Sigmoid colon (tissue), 7 donors: ENCODE results near the gene ATRNL1. TPM values are rescaled to one million over a fixed set of nuclear protein-coding genes. Genes with fewer than 3 reads are reported as not detected.

Experiments
- DNase-seq: peaks from one replicate; pipeline ENCODE4 v3.0.0-alpha.2; 2019
- H3K27ac ChIP-seq, 4 donors: fragments of 200-600 bp; sonication (generic); one replicate each; pipeline ENCODE4 v1.5.1; 2016 to 2019; ENCODE audit warnings: mild to moderate bottlenecking in 1 of 4
- H3K27me3 ChIP-seq, 3 donors: fragments of 200-600 bp; sonication (generic); one replicate each; pipeline ENCODE4 v1.5.1; 2019; ENCODE audit warnings: mild to moderate bottlenecking in 1 of 3
- H3K36me3 ChIP-seq, 4 donors: fragments of 200-600 bp; sonication (generic); one replicate each; pipeline ENCODE4 v1.5.1; 2016 to 2019
- H3K4me1 ChIP-seq, 4 donors: fragments of 200-600 bp; sonication (generic); one replicate each; pipeline ENCODE4 v1.5.1; 2017 to 2019
- H3K4me3 ChIP-seq, 4 donors: fragments of 200-600 bp; sonication (generic); one replicate each; pipeline ENCODE4 v1.5.1; 2017 to 2019; ENCODE audit warnings: mild to moderate bottlenecking in 2 of 4, moderate library complexity in 1 of 4
- H3K9me3 ChIP-seq, 4 donors: fragments of 200-600 bp in 3 of 4; sonication (generic) in 3 of 4; one replicate each; pipeline versions ENCODE4 v1.5.1 to v1.6.1; 2013 to 2019
- EP300 ChIP-seq, 4 donors: sonication (generic); formaldehyde crosslinking; IDR thresholded peaks; one replicate each; pipeline ENCODE4 v1.6.1; 2017; ENCODE audit warnings: antibody characterized with exemption in 4 of 4
- POLR2A ChIP-seq, 2 donors: fragments of 450-650 bp; IDR thresholded peaks; one replicate each; pipeline ENCODE4 v1.6.1; 2016; ENCODE audit warnings: antibody characterized with exemption in 2 of 2, mild to moderate bottlenecking in 2 of 2, moderate library complexity in 2 of 2
- POLR2AphosphoS5 ChIP-seq, 4 donors: sonication (generic); formaldehyde crosslinking; IDR thresholded peaks; one replicate each; pipeline ENCODE4 v1.6.1; 2017; ENCODE audit warnings: antibody characterized with exemption in 4 of 4
- WGBS, 2 donors: extraction: QIAGEN DNeasy Blood & Tissue Kit; methylation state at CpG; one replicate each; pipeline ENCODE4 v1.1.7; 2013; 5-methylcytosine and 5-hydroxymethylcytosine counted together
- intact Hi-C: fragments of 100-400 bp; cut with DNase I; formaldehyde crosslinking; loops from one replicate; pipeline ENCODE4 v1.15.1; 2023
- polyA plus RNA-seq, 3 donors: library from polyadenylated mRNA; stranded (reverse); fragments of 200-250 nt; gene quantifications; one replicate each; pipeline ENCODE4 v1.2.3, GENCODE V29; 2013
- total RNA-seq, 4 donors: library from RNA; depleted of rRNA; stranded (reverse); fragments of >200 nt; gene quantifications; one replicate each; pipeline ENCODE4 v1.1.0, GENCODE V29; 2016
- TF ChIP-seq, protein P1 (sequence below), 4 experiments: fragments of 450-650 bp in 3 of 4; fragments of 200-600 bp in 1 of 4; IDR thresholded peaks; one replicate each; pipeline ENCODE4 v1.5.1; 2016 to 2019; ENCODE audit warnings: antibody characterized with exemption in 4 of 4, mild to moderate bottlenecking in 3 of 4, moderate library complexity in 2 of 4
- donor health status: healthy with polysubstance abuse.
- donor health status: Bipolar disorder and iron deficiency.
- donor health status: healthy.

ATRNL1 gene
- total and polyA plus RNA-seq, 7 donors = 0.57 to 17.3 (median 6.9) TPM; not detected in 1

DNA sequence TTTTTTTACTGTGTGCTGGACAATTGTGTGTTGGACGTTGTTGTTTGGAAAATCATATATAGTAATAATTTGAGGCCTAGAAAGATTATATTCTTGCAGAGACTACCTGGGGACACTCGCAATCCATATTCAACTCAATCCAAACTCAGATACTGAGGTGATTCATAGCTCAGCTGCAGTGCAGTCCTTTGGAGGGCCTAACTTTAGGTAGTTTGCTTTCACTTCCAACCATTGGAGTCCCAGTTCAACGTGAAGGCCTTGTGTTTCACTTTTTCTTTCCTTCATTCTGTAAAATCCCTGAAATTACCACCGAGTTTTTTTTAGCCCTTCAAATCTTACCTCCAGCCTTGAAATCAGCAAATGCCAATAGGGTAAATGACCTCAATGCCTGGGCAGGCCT is 32.3 kb downstream of the ATRNL1 start:
- 65 to 77% methylated on average over 4 of the region's 4 CpGs for WGBS, 2 donors
- intact Hi-C loops = loop anchor here (5.0 to 10.0 kb wide), 3 partner anchors 578 to 823 kb away; no protein-coding TSS in a partner anchor
- no peaks in the 10 kb centered on the region for H3K9me3 ChIP-seq
- no peaks in the 10 kb centered on the region for H3K36me3 ChIP-seq
- H3K4me3 ChIP-seq = no peak overlapping the region
- no peak for DNase-seq
- H3K27me3 ChIP-seq = no peaks in the 10 kb centered on the region
- no peak for TF ChIP-seq EP300 (IDR thresholded peaks at IDR 0.05)
- H3K4me1 ChIP-seq = no peaks in the 10 kb centered on the region
- no peak overlapping the region for H3K27ac ChIP-seq

DNA sequence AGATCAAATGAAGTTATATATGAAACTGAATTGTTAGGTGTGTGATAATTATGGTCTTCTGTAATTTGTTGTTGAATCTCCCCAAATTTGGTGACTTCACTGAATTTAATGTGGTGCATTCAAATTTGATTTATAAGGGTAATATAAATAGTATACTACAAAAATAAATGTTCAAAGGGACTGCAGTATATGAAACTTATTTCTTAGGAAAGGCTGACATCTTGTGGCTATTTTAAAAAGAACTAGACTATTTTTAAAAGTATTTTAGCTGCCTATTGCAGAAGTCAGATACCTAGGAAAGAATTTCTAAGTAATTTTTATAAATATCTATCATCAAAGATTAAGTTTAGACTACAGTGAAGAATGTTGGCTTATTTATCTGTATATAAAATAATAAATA is 36.6 kb downstream of the ATRNL1 start:
- H3K27ac ChIP-seq = no peak overlapping the region
- DNase-seq = no peak
- no peaks in the 10 kb centered on the region for H3K9me3 ChIP-seq
- no peaks in the 10 kb centered on the region for H3K36me3 ChIP-seq
- TF ChIP-seq, protein P1, sequence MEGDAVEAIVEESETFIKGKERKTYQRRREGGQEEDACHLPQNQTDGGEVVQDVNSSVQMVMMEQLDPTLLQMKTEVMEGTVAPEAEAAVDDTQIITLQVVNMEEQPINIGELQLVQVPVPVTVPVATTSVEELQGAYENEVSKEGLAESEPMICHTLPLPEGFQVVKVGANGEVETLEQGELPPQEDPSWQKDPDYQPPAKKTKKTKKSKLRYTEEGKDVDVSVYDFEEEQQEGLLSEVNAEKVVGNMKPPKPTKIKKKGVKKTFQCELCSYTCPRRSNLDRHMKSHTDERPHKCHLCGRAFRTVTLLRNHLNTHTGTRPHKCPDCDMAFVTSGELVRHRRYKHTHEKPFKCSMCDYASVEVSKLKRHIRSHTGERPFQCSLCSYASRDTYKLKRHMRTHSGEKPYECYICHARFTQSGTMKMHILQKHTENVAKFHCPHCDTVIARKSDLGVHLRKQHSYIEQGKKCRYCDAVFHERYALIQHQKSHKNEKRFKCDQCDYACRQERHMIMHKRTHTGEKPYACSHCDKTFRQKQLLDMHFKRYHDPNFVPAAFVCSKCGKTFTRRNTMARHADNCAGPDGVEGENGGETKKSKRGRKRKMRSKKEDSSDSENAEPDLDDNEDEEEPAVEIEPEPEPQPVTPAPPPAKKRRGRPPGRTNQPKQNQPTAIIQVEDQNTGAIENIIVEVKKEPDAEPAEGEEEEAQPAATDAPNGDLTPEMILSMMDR (IDR thresholded peaks at IDR 0.05) = peak in 2 of 4 experiments; percentile 13 to 18
- TF ChIP-seq POLR2A (IDR thresholded peaks at IDR 0.05) = no peak
- no peaks in the 10 kb centered on the region for H3K4me1 ChIP-seq
- no peaks in the 10 kb centered on the region for H3K27me3 ChIP-seq
- intact Hi-C loops = loop anchor here (2.0 to 10.0 kb wide), 4 partner anchors 253 to 827 kb away; no protein-coding TSS in a partner anchor
- no peak overlapping the region for H3K4me3 ChIP-seq

DNA sequence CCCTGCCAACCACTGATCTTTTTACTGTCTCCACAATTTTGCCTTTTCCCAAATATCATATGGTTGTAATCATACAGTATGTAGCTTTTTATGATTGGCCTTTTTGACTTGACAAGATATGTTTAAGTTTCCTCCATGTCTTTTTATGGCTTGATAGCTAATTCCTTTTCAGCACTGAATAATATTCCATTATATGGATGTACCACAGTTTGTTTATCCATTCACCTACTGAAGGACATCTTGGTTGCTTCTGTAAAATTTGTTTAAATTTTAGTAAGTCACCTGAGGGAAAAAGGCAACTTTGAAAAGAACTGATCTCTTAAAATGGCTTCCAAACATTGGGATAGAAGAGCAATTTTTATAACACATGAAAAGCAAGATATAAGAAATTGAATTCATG is 43.5 kb downstream of the ATRNL1 start:
- intact Hi-C loops = no loop called here
- no peak overlapping the region for H3K27ac ChIP-seq
- no peaks in the 10 kb centered on the region for H3K27me3 ChIP-seq
- H3K36me3 ChIP-seq = no peaks in the 10 kb centered on the region
- no peaks in the 10 kb centered on the region for H3K4me1 ChIP-seq
- no peaks in the 10 kb centered on the region for H3K9me3 ChIP-seq
- TF ChIP-seq, protein P1 (IDR thresholded peaks at IDR 0.05) = no peak
- TF ChIP-seq POLR2AphosphoS5 (IDR thresholded peaks at IDR 0.05) (no peak), POLR2A (IDR thresholded peaks at IDR 0.05) (no peak), EP300 (IDR thresholded peaks at IDR 0.05) (no peak)
- H3K4me3 ChIP-seq = no peak overlapping the region
- DNase-seq = no peak

DNA sequence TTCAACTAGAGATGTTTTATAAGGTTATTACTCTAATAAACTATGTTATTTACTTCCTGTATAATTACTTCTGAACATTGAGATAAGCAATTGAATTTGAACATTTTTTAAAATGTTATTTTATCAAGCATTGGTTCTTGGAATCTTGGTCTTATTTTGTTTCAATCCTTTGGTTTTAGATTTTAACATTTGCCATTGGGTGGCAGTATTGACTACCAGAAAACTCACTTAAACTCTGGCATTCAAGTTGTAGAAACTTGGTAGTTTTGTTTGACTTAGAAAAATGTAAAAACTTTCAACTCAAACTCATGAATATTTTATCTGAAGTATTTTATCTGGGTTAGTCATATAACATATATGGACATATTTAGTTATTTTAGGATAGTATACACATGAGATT is 48.1 kb downstream of the ATRNL1 start:
- Histone ChIP-seq H3K27ac (no peak overlapping the region), H3K36me3 (no peaks in the 10 kb centered on the region)

DNA sequence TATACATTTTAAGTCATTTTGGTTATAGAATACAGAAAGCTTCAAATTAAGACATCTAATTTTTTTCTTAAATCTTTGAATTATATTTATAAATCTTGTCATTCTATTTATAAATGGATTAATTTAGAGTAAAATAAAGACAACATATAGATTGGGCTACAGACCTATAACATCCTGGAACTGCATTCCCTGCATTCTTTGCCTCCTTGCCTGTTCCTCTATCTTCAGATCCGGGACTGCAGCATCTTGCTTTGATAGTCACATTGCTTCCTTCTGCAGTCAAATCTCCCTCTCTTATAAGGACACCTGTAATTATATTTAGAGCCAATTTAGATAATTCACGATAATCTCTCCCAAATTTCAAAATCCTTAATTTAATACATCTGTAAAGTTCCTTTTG is 64.2 kb downstream of the ATRNL1 start:
- H3K36me3 ChIP-seq = no peaks in the 10 kb centered on the region
- TF ChIP-seq, protein P1 (IDR thresholded peaks at IDR 0.05) = no peak
- TF ChIP-seq EP300 (IDR thresholded peaks at IDR 0.05) = no peak
- no peak for TF ChIP-seq POLR2A (IDR thresholded peaks at IDR 0.05)
- TF ChIP-seq POLR2AphosphoS5 (IDR thresholded peaks at IDR 0.05) = no peak
- H3K27me3 ChIP-seq = no peaks in the 10 kb centered on the region
- H3K27ac ChIP-seq = no peak overlapping the region
- H3K4me3 ChIP-seq = no peak overlapping the region
- WGBS, 2 donors = 60 to 75% methylated on average over 2 of the region's 2 CpGs
- no peaks in the 10 kb centered on the region for H3K4me1 ChIP-seq
- no peak for DNase-seq
- intact Hi-C loops = no loop called here
- no peaks in the 10 kb centered on the region for H3K9me3 ChIP-seq

More for the DNA sequence above, 48.1 kb downstream of the ATRNL1 start:
- intact Hi-C loops = no loop called here
- no peaks in the 10 kb centered on the region for H3K4me1 ChIP-seq
- TF ChIP-seq EP300 (IDR thresholded peaks at IDR 0.05) (no peak), POLR2AphosphoS5 (IDR thresholded peaks at IDR 0.05) (no peak), POLR2A (IDR thresholded peaks at IDR 0.05) (no peak)
- TF ChIP-seq, protein P1 (IDR thresholded peaks at IDR 0.05) = no peak
- no peaks in the 10 kb centered on the region for H3K27me3 ChIP-seq
- no peak for DNase-seq
- H3K4me3 ChIP-seq = no peak overlapping the region
- no peaks in the 10 kb centered on the region for H3K9me3 ChIP-seq
